GM12874 (cell line): ENCODE data around the gene ADAM30.

Source experiments
- CTCF ChIP-seq: IDR thresholded peaks from 2 replicates; pipeline ENCODE4 v1.5.1; 2011; ENCODE audit warnings: low read depth, mild to moderate bottlenecking, control low read depth, low read length, moderate library complexity; ENCODE audit not compliant: insufficient read depth

The ADAM30 gene

GRCh38 chr1:119896303-119896702 lies at the start of gene ADAM30:
TSS of gene ADAM30 (minus strand) at chr1:119896515. CDS start at chr1:119896336, 179 bp downstream.
- no peak; the same call in 1 of the 2 replicates for TF ChIP-seq CTCF

GRCh38 chr1:119943216-119943615 lies 46.9 kb upstream of the ADAM30 start:
- TF ChIP-seq CTCF, result no peak

GRCh38 chr1:119941392-119941791 lies 45.1 kb upstream of the ADAM30 start:
- no peak for TF ChIP-seq CTCF

DNA sequence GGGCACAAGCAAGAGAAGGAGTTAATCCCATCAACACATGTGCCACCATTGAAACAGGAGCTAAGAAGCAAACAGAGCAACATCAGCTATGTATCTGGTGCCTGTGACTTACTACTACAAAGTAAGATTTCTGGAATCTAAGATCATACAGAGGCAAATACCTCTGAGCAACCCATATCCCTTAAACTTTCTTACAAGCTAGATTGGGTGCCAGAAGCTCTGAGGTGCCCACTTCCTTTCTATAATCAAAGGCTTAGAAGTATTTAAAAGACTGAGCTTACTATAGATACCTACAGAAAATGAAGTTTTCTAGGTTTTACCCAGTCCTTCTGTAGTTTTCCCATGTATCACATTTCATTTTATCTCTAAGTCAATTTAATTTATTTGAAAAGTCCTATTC lies 44.4 kb upstream of the ADAM30 start:
- no peak for TF ChIP-seq CTCF

DNA sequence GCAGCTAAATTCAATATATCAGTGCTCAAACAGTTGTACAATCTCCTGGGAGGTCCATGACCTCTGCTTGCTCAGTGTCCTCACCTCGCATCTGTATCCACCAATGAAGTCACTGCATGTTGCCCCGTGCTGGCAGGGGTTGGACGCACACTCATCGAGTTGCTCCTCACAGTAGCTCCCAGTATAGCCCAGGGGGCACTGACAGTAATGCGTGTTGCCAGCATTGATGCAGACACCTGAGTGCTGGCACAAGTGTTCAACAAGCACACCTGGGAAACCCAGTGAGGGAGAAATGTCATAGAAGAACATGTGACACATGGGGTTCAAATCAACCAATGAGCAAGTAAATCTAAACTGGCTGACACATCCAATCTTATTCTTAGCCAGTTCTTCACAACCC lies 40.9 kb upstream of the ADAM30 start:
- no peak for TF ChIP-seq CTCF

- no peak for TF ChIP-seq CTCF
Measured at GRCh38 chr1:119935915-119936314, 39.6 kb upstream of the ADAM30 start.

DNA sequence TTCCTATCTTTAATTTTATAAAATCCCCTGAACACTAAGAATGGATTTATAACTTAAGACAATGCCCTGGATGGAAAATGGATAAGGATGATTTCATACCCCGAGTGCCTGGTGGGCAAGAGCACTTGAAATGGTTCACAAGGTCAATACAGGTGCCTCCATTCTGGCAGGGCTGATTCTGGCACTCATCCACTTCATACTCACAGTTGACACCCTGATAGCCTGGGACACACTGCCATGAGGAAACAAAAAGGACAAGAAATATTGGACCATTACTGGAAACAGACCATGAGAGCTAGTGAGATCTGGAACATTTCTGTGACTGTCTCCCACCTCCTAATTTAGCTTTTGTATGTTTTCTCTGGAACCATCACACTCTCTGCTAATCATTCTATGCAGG lies 39.1 kb upstream of the ADAM30 start:
- TF ChIP-seq CTCF, result no peak

DNA sequence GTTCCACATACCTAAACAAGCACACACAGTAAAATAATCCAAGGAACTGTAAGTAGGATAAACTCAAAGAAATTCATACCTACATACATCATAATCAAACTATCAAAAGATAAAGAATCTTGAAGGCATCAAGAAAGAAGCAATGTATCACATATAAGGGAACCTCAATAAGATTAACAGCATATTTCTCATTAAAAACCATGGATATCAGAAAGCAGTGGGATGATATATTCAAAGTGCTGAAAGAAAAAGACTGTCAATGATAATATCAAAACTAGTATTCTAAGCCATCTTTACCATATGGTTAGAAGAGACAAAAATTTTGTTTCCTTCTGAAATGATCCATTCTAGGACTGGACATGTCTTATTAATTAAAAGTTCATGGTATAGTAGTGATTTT lies 37.1 kb upstream of the ADAM30 start:
- TF ChIP-seq CTCF, result no peak
